Liver (tissue), 9 donors: Measurements from ENCODE around the gene PTH2. TPM values are rescaled to one million over a fixed set of nuclear protein-coding genes. Genes with fewer than 3 reads are reported as not detected.

Source experiments
- DNase-seq: peaks from one replicate; pipeline ENCODE4 v3.0.0-alpha.2; 2017; ENCODE audit warnings: low spot score
- H3K27ac ChIP-seq, 2 donors: one replicate each; pipeline ENCODE4 v1.7.0; 2013; ENCODE audit warnings: inconsistent platforms in 2 of 2, low read length in 2 of 2, control low read depth in 1 of 2, low read depth in 1 of 2, mild to moderate bottlenecking in 1 of 2
- H3K27me3 ChIP-seq, 4 donors: one replicate each; pipeline versions ENCODE4 v1.6.1 to v1.7.0; 2013; ENCODE audit warnings: low read length in 3 of 4, inconsistent platforms in 1 of 4, mild to moderate bottlenecking in 1 of 4, moderate library complexity in 1 of 4; ENCODE audit not compliant: control insufficient read depth in 4 of 4, insufficient read depth in 4 of 4
- H3K36me3 ChIP-seq, 4 donors: one replicate each; pipeline versions ENCODE4 v1.6.1 to v1.7.0; 2013; ENCODE audit warnings: low read length in 3 of 4, mild to moderate bottlenecking in 3 of 4, low read depth in 1 of 4, moderate library complexity in 1 of 4; ENCODE audit not compliant: control insufficient read depth in 4 of 4, insufficient read depth in 3 of 4
- H3K4me1 ChIP-seq, 4 donors: one replicate each; pipeline versions ENCODE4 v1.6.1 to v1.7.0; 2013; ENCODE audit warnings: low read length in 3 of 4, mild to moderate bottlenecking in 3 of 4, moderate library complexity in 1 of 4; ENCODE audit not compliant: control insufficient read depth in 4 of 4, insufficient read depth in 4 of 4
- H3K4me3 ChIP-seq, 3 donors: one replicate each; pipeline versions ENCODE4 v1.6.1 to v1.7.0; 2013; ENCODE audit warnings: low read length in 3 of 3, control low read depth in 1 of 3, low read depth in 1 of 3, mild to moderate bottlenecking in 1 of 3
- H3K9ac ChIP-seq, 2 donors: one replicate each; pipeline ENCODE4 v1.7.0; 2013; ENCODE audit warnings: low read length in 2 of 2, mild to moderate bottlenecking in 2 of 2, moderate library complexity in 2 of 2, control low read depth in 1 of 2, low read depth in 1 of 2
- H3K9me3 ChIP-seq, 4 donors: one replicate each; pipeline versions ENCODE4 v1.6.1 to v1.7.0; 2013; ENCODE audit warnings: low read length in 3 of 4; ENCODE audit not compliant: control insufficient read depth in 4 of 4
- ATF3 ChIP-seq: IDR thresholded peaks from 2 replicates; pipeline ENCODE4 v1.6.1; 2016; ENCODE audit warnings: antibody characterized with exemption
- CTCF ChIP-seq: fragments of 150-350 bp; IDR thresholded peaks from 2 replicates; pipeline ENCODE4 v1.5.1; 2017; ENCODE audit warnings: improper control_type of control experiment, low read depth, low read length; ENCODE audit not compliant: missing input control
- EGR1 ChIP-seq, 2 donors: IDR thresholded peaks; 2 replicates each; pipeline ENCODE4 v1.6.1; 2016 to 2018; ENCODE audit warnings: antibody characterized with exemption in 2 of 2, low read depth in 2 of 2
- FOXA1 ChIP-seq: IDR thresholded peaks from 2 replicates; pipeline ENCODE4 v1.6.1; 2016; ENCODE audit warnings: antibody characterized with exemption
- FOXA2 ChIP-seq: IDR thresholded peaks from 2 replicates; pipeline ENCODE4 v1.6.1; 2016; ENCODE audit warnings: antibody characterized with exemption
- GABPA ChIP-seq, 2 donors: IDR thresholded peaks in 1 of 2; conservative IDR thresholded peaks in 1 of 2; 2 replicates each; pipeline ENCODE4 v1.6.1; 2016; ENCODE audit warnings: antibody characterized with exemption in 2 of 2, mild to moderate bottlenecking in 1 of 2, moderate library complexity in 1 of 2
- HNF4A ChIP-seq, 2 donors: conservative IDR thresholded peaks; 2 replicates each; pipeline ENCODE4 v1.6.1; 2016; ENCODE audit warnings: antibody characterized with exemption in 2 of 2, mild to moderate bottlenecking in 2 of 2
- HNF4G ChIP-seq: IDR thresholded peaks from 2 replicates; pipeline ENCODE4 v1.6.1; 2016; ENCODE audit warnings: antibody characterized with exemption
- JUND ChIP-seq, 2 donors: IDR thresholded peaks; 2 replicates each; pipeline ENCODE4 v1.6.1; 2016; ENCODE audit warnings: antibody characterized with exemption in 2 of 2
- MAX ChIP-seq: IDR thresholded peaks from 2 replicates; pipeline ENCODE4 v1.6.1; 2016; ENCODE audit warnings: antibody characterized with exemption
- NR2F2 ChIP-seq: IDR thresholded peaks from 2 replicates; pipeline ENCODE4 v1.6.1; 2016; ENCODE audit warnings: antibody characterized with exemption
- RAD21 ChIP-seq, 2 donors: IDR thresholded peaks; 2 replicates each; pipeline ENCODE4 v1.6.1; 2016; ENCODE audit warnings: antibody characterized with exemption in 2 of 2, mild to moderate bottlenecking in 2 of 2
- REST ChIP-seq: IDR thresholded peaks from 2 replicates; pipeline ENCODE4 v1.6.1; 2016; ENCODE audit warnings: antibody characterized with exemption, mild to moderate bottlenecking
- RXRA ChIP-seq, 2 donors: IDR thresholded peaks; 2 replicates each; pipeline ENCODE4 v1.6.1; 2017 to 2018; ENCODE audit warnings: antibody characterized with exemption in 2 of 2, mild to moderate bottlenecking in 1 of 2
- SP1 ChIP-seq: IDR thresholded peaks from 2 replicates; pipeline ENCODE4 v1.6.1; 2018; ENCODE audit warnings: antibody characterized with exemption, mild to moderate bottlenecking
- TAF1 ChIP-seq: conservative IDR thresholded peaks from 2 replicates; pipeline ENCODE4 v1.6.1; 2016; ENCODE audit warnings: antibody characterized with exemption, mild to moderate bottlenecking
- YY1 ChIP-seq: IDR thresholded peaks from 2 replicates; pipeline ENCODE4 v1.6.1; 2016; ENCODE audit warnings: antibody characterized with exemption, mild to moderate bottlenecking
- ZBTB33 ChIP-seq: IDR thresholded peaks from 2 replicates; pipeline ENCODE4 v1.6.1; 2016; ENCODE audit warnings: antibody characterized with exemption
- WGBS: extraction: QIAGEN DNeasy Blood & Tissue Kit; methylation state at CpG from one replicate; pipeline ENCODE4 v1.1.7; 2013; 5-methylcytosine and 5-hydroxymethylcytosine counted together
- polyA plus RNA-seq, 2 donors: library from polyadenylated mRNA; stranded (reverse) in 1 of 2; unstranded in 1 of 2; fragments of 200-250 nt in 1 of 2; fragments of >200 nt in 1 of 2; fragmentation: Nextera tagmentation in 1 of 2; extraction: Ambion mirVana in 1 of 2; gene quantifications; one replicate each; pipeline versions ENCODE4 v1.2.1 to v1.2.3, GENCODE V29; 2013 to 2015
- total RNA-seq, 2 donors: library from RNA; depleted of rRNA; stranded (reverse); fragments of >200 nt; gene quantifications; one replicate each; pipeline ENCODE4 v1.2.3, GENCODE V29; 2014
- donor health status: healthy.
- donor health status: healthy.
- donor health status: healthy.
- donor health status: healthy.
- donor health status: healthy.

Gene PTH2
- total and polyA plus RNA-seq, 4 donors = not detected

- Histone ChIP-seq H3K27me3 (peaks cover 0 to 2% (median 0%) of the 10 kb centered on the region in 4 donors), H3K9ac (no peak overlapping the region), H3K36me3 (no peaks in the 10 kb centered on the region), H3K4me1 (no peaks in the 10 kb centered on the region), H3K9me3 (no peaks in the 10 kb centered on the region), H3K4me3 (no peak overlapping the region), H3K27ac (no peak overlapping the region)
- DNase-seq = no peak
- TF ChIP-seq FOXA2 (no peak), HNF4A (conservative IDR thresholded peaks at IDR 0.05) (no peak), SP1 (no peak), MAX (no peak), FOXA1 (no peak), YY1 (no peak), ZBTB33 (no peak), EGR1 (IDR thresholded peaks at IDR 0.05; ENCODE audit: low read depth in 2 of 2) (no peak), TAF1 (no peak), REST (no peak), GABPA (IDR thresholded peaks at IDR 0.05 in 1 of 2, conservative IDR thresholded peaks at IDR 0.05 in 1 of 2) (no peak), RAD21 (IDR thresholded peaks at IDR 0.05) (no peak), RXRA (IDR thresholded peaks at IDR 0.05) (no peak), CTCF (no peak), JUND (IDR thresholded peaks at IDR 0.05) (no peak), HNF4G (no peak), NR2F2 (no peak), ATF3 (no peak)
- WGBS = 80% methylated on average over 7 of the region's 7 CpGs
Observed at GRCh38 chr19:49407079-49407478, 16.2 kb downstream of the PTH2 start.
